HG03354 (cell line): Measurements from ENCODE around the gene IL17RB.

Source experiments
- ATAC-seq: cut with Tn5 transposase; IDR thresholded peaks from one replicate; pipeline ENCODE4 v1.9.1; 2021; ENCODE audit warnings: mild to moderate bottlenecking; ENCODE audit not compliant: unreplicated experiment, poor library complexity, severe bottlenecking

The IL17RB gene

DNA sequence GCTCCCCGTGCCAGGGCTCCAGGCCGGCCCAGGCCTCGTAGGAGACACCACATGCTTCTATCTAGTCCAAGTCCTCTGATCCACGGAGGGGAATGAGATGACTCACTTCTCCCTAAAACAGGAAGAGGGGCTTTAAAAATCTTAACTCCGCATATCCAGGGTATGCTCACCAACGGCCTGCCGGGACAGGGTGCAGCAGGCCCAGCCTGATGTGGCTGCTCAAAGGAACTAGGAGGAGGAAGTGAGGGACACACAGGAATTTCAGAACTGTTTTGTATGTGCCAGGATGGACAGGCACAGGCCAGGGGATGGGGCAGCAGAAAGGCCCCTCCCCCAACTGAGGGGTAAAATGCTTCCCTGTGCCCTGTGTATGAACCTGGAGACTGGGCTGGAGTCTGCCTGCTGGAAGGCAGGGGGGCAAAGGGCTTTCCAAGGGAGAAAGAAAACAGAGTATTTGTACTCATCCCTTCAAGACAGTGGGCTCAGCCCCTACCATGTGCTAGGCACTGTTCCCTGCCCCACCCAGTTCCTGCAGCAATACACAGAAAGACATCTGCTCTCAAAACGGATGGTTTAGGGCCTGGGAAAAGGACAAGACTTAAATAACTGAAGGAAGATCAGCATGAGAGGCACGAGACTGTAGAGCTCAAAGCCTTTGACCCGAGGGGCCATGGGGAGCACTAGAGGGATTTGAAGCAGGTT is 22.3 kb upstream of the IL17RB start:
- no peak for ATAC-seq

DNA sequence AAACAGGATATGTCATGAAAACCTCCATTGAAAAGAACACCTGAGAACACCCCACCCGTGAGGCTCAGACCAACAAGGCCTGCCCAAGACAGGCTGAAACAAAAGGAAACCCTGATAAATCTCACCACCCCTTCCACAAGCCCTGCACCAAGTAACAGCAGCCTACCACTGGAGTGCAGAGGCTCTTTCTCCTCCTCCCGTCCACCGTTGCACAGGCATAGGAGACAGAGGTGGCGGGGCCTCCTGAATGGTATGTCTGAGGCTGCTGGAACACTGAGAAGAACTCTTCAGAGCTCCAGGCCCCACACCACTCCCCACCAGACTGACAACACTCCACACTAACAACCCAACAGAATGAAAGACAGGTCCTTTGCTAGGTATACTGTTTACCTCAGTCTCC is 21.6 kb upstream of the IL17RB start:
- no peak for ATAC-seq

DNA sequence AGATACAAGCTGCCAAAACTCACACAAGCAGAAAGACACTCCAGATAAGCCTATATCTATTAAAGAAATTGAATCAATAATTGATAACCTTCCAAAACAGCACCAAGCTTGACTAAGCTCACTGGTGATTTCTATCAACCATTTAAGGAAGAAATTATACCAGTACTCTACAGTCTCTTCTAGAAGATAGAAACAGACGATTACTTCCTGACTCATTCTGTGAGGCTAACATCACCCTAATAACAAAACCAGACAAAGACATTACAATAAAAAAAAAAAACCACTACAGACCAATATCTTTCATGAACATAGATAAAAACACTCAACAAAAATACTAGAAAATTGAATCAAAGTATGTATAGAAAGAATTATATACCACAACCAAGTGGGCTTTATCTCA is 20.3 kb upstream of the IL17RB start:
- ATAC-seq, result no peak

DNA sequence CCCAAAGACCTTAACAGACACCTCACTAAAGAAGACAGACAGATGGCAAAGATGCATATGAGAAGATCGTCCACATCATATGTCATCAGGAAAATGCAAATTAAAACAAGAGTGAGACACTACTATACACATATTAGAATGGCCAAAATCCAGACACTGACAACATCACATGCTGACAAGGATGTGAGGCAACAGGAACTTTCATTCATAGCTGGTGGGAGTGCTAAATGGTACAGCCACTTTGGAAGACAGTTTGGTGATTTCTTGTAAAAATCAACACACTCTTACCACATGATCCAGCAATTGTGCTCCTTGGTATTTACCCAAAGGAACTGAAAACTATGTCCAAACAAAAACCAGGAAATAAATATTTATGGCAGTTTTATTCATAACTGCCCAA is 17.8 kb upstream of the IL17RB start:
- no peak for ATAC-seq

DNA sequence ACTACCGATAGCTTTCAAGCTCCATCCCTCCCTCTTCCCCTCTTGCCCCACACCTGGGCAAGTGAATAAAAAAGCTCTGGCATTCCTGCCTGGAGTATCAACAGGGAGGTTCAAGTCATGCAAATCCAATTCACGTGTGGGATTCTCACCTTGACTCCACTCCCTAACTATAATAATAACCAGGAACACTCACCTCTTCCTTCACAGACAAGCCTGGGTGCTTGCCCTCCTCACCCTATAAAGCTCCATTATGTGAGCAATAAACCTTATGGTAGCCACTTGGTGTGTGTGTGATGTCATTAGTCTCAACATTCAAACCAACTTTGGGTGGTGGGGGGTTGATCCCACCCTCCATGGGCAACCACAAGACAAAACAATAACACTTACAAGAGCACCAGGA is 16.8 kb upstream of the IL17RB start:
- ATAC-seq, result no peak

DNA sequence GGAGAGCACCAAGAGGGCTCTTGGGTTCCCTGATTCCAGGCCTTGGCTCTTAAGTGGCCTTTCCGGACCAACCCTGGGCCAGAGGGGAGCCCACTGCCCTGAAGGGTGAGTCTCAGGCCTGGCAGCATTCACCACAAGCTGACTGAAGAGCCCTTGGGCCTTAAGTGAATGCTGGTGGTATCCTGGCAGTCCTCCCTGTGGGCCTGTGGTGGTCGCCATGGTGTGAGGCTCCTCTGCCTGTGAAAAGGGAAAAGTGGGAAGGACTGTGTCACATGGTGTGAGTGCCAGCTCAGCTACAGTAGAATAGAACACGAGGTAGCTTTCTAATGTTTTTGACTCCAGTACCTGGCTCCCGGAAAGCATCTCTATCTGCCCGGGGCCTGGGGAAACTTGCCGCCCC is 15.4 kb upstream of the IL17RB start:
- ATAC-seq, result no peak

DNA sequence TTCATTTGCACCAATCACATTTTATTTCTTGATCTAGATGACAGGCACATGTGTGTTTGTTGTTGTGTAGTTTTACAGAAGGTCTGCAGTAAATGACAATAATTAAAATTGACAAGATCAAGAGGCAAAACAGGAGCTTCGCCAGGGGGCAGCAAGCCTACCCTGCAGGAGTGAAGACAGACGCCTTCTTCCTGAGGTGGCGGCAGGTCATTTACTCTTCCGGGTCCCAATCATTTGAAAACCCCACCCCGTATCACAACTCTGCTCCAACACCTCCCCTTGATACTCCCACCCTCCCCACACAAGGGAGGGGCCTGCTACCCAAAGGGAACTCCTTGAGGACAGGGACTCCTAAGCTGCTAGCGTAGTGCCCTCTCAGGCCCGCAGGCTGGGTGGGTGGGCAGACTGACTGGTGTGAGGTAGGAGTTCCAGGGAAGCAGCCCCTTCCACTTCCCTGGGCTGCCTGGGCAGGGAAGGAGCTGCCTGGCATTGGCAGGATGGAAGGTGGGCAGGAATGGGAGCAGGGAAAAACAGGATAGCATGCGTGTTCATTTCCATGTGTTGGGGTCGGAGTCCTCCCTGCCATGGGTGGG is 13.2 kb upstream of the IL17RB start:
- no peak for ATAC-seq

DNA sequence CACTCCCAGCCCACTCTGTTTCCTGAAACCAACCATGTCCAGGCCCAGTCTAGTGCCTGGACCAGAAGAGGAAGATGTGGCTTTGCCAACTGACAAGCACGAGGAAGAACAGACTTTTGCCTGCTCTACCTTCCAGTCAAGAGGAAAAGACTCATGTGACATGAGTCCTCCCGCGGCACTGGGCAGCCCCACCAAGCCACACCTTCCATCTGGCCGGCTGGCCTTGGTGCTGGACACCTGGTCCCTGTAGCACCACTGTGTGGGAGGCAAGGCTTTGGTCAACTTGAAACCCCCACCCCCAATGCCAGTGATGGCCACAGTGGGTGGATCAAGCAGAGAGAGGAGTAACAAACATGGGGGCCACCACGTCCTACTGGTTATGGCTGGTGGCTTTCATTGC is 12.7 kb upstream of the IL17RB start:
- ATAC-seq, result no peak

DNA sequence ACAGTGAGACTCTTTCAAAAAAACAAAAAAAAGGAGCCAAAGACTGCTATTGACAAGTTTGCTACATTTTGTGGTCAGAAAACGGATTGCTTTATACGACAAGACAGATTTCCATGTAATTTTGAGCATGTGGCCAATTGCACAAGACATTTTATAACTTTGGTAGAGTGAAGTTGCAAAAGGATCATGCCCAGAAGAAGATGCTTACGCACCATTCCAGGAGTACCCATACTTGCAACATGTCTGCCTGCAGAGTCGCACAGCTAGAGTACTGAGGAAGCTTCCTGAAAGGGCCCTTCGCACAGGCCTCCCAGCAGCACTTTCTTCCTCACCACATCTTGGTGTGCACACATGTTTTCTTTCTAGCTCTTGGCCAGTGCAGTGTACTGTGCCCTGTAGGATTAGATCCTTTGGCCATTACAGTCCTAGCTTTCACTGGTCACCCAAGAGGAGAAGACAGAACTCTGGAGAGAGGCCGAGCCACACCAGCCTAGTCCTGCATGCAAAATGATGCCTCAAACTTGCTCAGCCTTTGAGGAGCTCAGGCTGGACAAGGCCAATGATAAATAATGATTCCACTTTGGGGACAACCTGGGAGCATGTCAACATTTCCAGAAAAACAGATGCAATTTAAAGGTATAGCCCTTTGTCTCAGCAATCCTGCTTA is 11.8 kb upstream of the IL17RB start:
- ATAC-seq, result no peak

DNA sequence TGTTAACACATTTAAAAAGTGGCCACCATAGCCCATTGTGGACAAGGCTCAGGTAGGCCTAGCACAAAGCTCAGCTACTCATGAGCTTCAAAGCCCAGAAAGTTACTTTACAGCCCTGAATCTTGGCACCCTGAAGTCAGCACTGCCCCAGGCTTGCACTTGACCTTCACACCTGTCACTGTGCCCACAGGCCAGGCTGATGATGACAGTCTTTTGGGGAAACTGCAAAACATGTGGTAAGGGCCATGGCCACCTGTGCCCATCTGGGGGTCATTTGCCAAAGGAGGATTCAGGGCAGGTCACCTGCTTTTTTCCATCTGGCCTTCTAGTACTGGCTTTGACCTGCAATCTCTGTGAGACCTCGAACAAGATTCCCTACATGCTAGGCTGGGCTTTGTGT is 11.1 kb upstream of the IL17RB start:
- ATAC-seq, result no peak

DNA sequence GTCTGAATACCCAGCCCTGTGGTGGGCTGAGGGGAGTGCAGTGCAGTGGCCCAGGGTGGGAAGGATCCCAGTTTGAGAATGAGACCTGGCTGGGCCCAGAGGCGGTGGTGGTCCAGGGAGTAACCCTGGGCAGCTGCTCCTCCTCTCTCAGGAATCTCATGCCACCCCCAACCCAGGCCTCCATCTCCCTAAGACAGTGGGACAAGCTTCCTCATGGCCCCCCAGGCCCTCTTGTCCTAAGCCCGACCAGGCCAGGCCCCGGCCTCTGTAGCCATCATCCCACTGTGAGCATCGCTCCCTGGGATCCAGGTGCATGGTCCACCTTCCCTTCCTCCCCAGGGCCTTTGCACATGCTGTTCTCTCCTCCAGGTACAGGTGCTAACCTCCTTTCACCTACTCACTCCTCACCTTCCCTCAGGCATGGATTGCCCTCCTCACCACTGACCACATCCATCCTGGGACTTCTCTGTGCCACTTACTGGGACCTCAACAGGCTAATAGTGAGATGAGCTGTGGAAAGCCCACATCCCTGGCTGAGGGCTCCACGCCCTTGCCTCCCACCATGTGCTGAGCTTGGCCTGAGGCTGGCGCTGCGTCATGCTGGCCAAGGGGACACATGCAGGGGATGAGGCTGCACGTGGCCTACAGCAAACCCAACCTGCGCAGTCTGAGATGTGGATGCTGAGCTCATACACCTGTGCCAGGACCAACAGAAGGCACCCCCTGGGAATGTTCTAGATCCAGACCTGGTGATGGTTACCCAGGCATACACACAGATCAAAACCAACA is 10.1 kb upstream of the IL17RB start:
- no peak for ATAC-seq

DNA sequence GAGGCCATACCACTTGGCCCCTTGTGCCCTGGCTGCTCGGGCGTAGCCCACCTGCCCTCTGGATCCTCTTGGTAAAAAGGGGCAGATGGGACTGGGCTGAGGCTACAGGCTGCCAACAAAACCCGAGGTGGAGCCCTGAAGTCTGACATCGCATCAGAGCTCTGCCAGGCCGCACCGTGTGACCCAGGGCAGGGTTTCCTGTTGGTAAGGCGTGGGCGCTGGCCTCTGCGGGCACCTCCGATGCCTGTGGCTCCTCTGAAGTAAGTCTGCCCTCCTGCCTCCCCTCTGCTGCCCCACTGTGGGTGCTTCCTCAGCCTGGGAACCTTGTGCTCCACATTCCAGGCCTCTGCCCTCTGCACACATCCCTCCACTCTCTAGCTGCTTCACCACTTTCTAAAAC is 9.0 kb upstream of the IL17RB start:
- ATAC-seq, result no peak

DNA sequence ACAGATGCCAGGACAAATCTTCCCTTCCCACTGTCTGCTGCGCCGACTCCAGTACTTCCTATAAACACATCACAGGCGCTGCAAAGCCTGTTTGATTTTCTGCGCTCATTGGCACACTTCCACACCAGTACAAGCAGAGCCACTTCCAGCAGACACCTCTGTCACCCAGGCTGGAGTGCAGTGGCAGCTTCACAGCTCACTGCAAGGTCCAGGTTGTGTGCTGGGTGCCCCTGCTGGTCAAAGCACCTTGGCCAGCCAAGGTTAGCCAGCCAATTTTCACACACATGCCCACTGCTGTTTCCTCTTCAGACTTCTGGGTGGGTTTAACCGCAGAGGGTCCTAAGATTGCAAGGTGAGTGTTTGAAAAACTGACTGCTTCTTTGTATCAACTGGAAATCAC is 5.1 kb upstream of the IL17RB start:
- ATAC-seq, result no peak

DNA sequence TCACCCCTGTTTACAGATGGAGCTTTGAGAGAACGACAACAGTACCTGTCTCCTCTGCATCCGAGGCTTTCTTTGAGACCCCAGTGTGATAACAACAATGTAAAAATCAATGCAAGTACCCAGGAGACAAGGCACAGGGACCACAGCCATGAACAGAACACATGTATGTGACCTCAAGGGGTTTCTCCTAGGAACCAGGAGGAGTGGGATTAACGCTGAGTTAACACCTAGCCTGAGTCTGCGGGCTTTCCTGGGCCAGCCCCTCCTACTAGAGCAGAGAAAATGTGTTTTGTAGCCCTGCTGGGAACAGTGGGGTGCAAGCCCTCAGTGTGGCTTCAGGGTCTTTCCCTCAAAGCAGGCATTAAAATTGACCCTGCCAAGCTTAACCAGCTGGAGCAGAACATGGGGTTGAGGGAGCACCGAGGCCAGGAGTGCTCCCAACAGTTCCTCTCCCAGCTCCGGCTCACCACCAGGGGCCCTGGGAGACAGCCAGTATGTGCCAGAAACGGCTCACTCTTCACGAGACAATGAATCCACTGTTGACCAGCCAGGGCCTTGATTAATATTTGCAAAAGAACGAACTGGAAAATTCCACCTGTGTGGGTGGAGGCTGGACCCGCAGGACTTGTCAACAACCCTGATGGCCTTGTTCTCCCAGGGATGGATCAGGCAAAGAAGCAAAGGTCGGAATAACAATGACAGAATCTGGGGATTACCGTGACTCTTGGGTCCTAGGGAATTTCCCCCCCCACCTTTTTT is 3.8 kb upstream of the IL17RB start:
- no peak for ATAC-seq

DNA sequence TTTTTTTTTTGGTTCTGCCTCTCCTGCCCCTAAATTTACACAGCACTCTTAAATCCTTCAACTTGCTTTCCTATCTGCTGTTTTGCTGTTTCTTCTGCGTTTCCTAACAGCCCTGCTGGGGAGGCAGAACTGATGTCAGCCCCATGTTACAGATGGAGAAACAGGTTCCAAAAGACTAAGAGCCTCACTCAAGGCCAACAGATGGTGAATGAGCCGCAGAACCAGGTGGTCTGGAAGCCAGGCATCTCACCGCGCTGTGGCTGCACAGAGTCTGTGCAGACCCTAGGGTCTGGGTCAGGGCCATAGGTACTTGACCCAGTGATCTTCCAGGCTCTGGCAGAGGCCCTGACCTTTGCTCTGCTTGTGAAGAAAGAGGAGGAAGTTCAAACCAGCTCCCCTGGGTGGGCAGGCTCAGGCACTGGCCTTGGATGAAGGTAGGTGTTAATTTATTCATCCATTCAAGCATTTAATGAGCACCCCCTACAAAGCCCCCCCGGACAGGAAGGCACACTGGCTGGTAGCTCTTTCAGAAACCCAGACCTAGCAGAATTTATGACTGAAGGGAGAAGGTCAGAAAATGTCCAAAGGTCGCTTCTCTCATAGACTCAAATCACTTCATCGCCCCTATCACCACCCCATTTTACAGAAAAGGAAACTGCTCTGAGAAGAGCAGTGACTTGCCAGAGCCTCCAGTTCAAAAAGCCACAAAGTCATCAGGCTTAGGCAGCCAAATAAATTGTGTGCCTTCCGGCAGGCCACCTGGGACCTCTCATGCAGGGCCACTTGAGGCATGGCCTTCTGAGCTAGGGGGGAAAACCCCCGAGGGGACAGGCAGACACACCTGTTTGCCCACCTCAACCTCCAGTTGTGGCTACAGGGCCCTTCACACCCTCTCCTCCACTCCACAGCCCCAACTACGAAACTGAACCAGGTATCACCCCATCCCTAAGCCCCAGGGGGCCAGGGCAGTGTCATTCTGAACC is 2.9 kb upstream of the IL17RB start:
- peak; percentile 45 for ATAC-seq

DNA sequence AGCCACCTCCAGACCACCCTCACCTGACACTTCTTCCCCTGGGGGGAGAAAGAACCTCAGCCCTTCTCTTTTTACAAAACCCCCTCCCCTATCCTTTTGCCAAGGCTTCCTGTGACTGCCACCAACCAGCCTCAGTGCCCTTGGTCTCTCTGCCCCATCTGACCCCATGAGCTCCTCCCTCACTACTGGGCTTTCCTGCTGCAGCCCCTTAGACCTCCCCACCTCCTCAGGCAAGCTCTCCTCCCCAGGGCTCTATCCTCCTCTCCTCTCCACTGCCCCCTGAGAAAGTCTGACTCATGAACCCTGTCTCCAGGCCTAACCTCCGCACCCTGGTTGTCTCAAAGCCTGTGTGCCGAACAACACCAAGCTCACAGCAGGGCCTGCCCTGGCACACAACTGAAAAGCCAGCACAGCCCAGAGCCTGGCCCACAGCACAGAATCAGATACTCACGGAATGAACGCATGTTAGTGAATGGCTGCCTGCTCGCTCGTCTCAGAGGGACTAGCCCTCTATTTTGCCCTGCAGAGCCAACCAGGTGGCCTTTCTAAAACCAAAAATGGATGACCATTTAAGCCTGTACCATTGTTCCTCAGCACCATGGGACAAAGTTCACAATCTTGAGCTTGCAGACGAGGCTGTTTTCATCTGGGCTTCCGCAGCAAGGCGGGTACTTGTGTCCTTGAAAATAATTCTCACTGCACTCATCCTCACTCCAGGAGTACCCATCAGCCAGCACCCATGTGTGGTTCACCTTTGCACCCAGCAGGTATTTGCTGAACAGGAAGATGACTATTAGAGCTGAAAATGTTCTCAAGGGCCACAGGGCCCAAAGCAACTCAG is 1.9 kb upstream of the IL17RB start:
- peak; percentile 2 for ATAC-seq

DNA sequence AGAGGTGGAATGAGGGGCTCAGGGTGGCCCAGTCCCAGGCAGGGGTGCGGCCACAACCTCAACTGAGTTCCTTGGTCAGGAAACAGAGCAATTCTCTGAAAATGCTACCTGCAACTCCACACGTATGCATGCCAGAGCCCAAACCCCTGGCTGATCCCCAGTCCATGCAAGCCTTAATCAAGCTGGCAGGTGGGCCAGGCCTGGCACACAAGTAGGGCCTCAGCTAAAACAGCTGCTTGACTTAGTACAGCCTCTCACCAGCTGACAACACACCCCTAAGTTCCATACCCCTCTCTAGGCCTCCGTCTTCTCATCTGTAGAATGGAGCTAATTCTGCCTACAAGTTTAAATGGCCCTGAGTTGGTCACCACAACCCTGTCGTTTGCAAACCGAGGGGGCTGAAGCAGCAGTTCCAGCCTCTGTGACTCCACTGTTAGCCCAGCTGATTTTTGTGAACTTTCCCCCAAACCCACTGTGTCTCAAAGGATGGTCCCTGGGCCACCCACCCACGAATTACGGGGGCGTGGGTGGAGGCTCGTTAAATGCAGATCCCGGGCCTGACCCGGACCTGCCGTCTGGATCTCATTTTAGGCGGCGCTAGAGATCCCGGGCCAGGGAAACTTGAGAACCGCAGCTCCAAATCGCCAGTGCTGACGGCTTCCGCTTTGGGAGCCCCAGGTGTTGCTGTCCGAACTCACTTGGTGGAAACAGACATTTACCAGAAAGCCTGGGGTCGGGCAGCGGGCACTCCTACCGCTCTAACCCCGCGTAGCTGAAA is 1.1 kb upstream of the IL17RB start:
- peak; percentile 32 for ATAC-seq

DNA sequence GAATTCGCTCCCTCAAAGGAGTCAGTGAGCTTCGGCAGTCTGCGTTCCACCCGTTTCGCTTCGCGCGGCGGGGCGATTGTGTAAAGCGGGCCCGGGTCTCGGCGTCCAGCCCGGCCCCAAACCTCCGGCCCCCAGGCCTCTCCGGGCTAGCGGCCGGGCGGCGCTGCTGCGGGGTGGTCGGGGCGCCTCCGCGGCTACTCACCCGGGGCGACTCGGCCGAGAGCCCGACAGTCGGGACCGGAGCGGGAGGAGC is 561 bp upstream of the IL17RB start:
- ATAC-seq, result no peak
